Loucy (cell line): ENCODE data around the gene MOGAT1.
A peak's percentile ranks its signal among the peaks of the same experiment; 100 is the strongest.

Source experiments
- H2AFZ ChIP-seq: fragments of 200-600 bp; sonication (generic); 2 replicates; pipeline ENCODE4 v1.6.0; 2016; ENCODE audit warnings: antibody characterized with exemption, mild to moderate bottlenecking, low read length, moderate library complexity
- H3F3A ChIP-seq: fragments of 200-600 bp; 2 replicates; pipeline ENCODE4 v1.6.0; 2016; ENCODE audit warnings: antibody characterized with exemption, low read depth, mild to moderate bottlenecking
- H3K27me3 ChIP-seq: fragments of 200-600 bp; sonication (generic); 2 replicates; pipeline ENCODE4 v1.6.1; 2014; ENCODE audit warnings: low read length, mild to moderate bottlenecking; ENCODE audit not compliant: insufficient read depth, poor library complexity, severe bottlenecking
- H3K36me3 ChIP-seq: fragments of 200-600 bp; sonication (generic); 2 replicates; pipeline ENCODE4 v1.6.1; 2016; ENCODE audit warnings: low read length; ENCODE audit not compliant: insufficient read depth
- H3K4me1 ChIP-seq: fragments of 200-600 bp; sonication (generic); 2 replicates; pipeline ENCODE4 v1.5.1; 2014; ENCODE audit warnings: low read length, mild to moderate bottlenecking; ENCODE audit not compliant: insufficient read depth, poor library complexity, severe bottlenecking
- H3K4me2 ChIP-seq: fragments of 200-600 bp; sonication (generic); 2 replicates; pipeline ENCODE4 v1.6.0; 2014; ENCODE audit warnings: antibody characterized with exemption, low read length, low read depth, mild to moderate bottlenecking; ENCODE audit not compliant: poor library complexity, severe bottlenecking
- H3K4me3 ChIP-seq: fragments of 200-600 bp; sonication (generic); 2 replicates; pipeline ENCODE4 v1.5.1; 2014; ENCODE audit warnings: low read length, mild to moderate bottlenecking, mixed read lengths; ENCODE audit not compliant: poor library complexity, severe bottlenecking
- H3K79me2 ChIP-seq: fragments of 200-600 bp; sonication (generic); 2 replicates; pipeline ENCODE4 v1.6.1; 2014; ENCODE audit warnings: low read length; ENCODE audit not compliant: insufficient read depth
- H3K9ac ChIP-seq: fragments of 200-600 bp; sonication (generic); 2 replicates; pipeline ENCODE4 v1.6.0; 2014; ENCODE audit warnings: mild to moderate bottlenecking, low read depth, low read length, moderate library complexity; ENCODE audit not compliant: poor library complexity, severe bottlenecking
- H3K9me2 ChIP-seq: fragments of 200-600 bp; sonication (generic); replicated peaks from 2 replicates; pipeline ENCODE4 v1.6.1; 2016; ENCODE audit warnings: low read depth, low read length, mixed read lengths
- H3K9me3 ChIP-seq: fragments of 200-600 bp; sonication (generic); 2 replicates; pipeline ENCODE4 v1.6.1; 2014; ENCODE audit warnings: mild to moderate bottlenecking, antibody characterized with exemption, low read length, low read depth; ENCODE audit not compliant: insufficient read depth
- H4K20me1 ChIP-seq: fragments of 200-600 bp; sonication (generic); 2 replicates; pipeline ENCODE4 v1.6.0; 2014; ENCODE audit warnings: antibody characterized with exemption, low read length, mild to moderate bottlenecking; ENCODE audit not compliant: insufficient read depth, poor library complexity, severe bottlenecking
- CTCF ChIP-seq: fragments of 200-600 bp; sonication (generic); conservative IDR thresholded peaks from 2 replicates; pipeline ENCODE4 v1.5.1; 2014; ENCODE audit warnings: mild to moderate bottlenecking, antibody characterized with exemption, low read length
- EZH2phosphoT487 ChIP-seq: fragments of 200-600 bp; IDR thresholded peaks from 2 replicates; pipeline ENCODE4 v1.6.1; 2018; ENCODE audit warnings: antibody characterized with exemption, mild to moderate bottlenecking, moderate library complexity, borderline replicate concordance

MOGAT1 gene

GRCh38 chr2:222651718-222652418, 19.6 kb upstream of the MOGAT1 start:
- H3K9me2 ChIP-seq: no peaks in the 10 kb centered on the region
- H3K27me3 ChIP-seq: no peaks in the 10 kb centered on the region
- H2AFZ ChIP-seq: no peak overlapping the region
- TF ChIP-seq EZH2phosphoT487: no peak
- no peak for TF ChIP-seq CTCF
- H3K4me1 ChIP-seq: peaks cover 43% of the 10 kb centered on the region
- no peak overlapping the region for H3K9ac ChIP-seq
- H4K20me1 ChIP-seq: peaks cover 8% of the 10 kb centered on the region
- H3K4me3 ChIP-seq: no peak overlapping the region
- H3K4me2 ChIP-seq: peak overlapping the region; percentile 98
- H3K36me3 ChIP-seq: peaks cover 6% of the 10 kb centered on the region; the same call in 1 of the 2 replicates
- H3K9me3 ChIP-seq: no peaks in the 10 kb centered on the region
- 0 out of 2 replicates have a peak, but pooled peaks cover 4% of the 10 kb centered on the region for H3F3A ChIP-seq
- H3K79me2 ChIP-seq: peaks cover 61% of the 10 kb centered on the region

DNA sequence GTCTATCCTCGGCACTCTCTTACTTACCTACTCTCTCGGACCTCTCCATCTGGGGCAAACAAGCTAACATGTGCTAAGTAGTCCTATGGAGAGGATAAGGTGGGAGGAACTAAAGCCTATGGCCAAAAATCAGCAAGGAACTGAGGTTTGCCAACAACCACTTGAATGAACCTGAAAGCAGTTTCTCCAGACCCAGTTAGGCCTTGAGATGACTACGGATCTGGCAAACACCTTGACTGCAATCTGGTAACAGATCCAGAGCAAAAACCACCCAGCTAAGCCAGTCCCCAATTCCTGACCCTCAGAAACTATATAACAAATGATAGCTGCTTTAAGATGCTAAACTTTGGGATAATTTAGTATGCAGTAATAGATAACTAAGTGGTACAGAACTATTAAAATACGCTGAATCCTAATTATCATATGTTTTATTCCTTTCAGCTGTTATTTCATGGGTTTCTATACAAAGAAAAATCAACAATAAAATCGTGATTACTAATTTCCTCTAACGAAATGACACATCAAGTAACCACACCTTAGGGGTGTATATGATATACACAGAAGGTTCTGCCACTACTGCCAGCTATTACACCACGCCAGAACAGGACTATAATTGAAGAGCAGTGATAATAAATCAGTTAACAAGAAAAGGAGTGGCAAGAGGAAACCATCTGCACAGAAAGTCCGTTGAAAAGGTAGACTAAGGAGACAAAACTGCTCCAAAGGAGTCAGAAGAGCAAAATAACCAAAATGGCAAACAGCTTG, 18.8 kb upstream of the MOGAT1 start:
- Histone ChIP-seq H3K4me1 (peaks cover 46% of the 10 kb centered on the region), H3K9ac (peak overlapping the region; percentile 91)

GRCh38 chr2:222653280-222653679, 18.2 kb upstream of the MOGAT1 start:
- peaks cover 8% of the 10 kb centered on the region for H4K20me1 ChIP-seq
- TF ChIP-seq CTCF (no peak), EZH2phosphoT487 (no peak)
- H3K4me1 ChIP-seq: peaks cover 46% of the 10 kb centered on the region
- peak overlapping the region; percentile 93 for H3K4me3 ChIP-seq
- peak overlapping the region; percentile 98 for H3K4me2 ChIP-seq
- 0 out of 2 replicates have a peak, but pooled peaks cover 4% of the 10 kb centered on the region for H3F3A ChIP-seq
- H2AFZ ChIP-seq: no peak overlapping the region
- H3K36me3 ChIP-seq: peaks cover 1% of the 10 kb centered on the region; the same call in 1 of the 2 replicates
- H3K27me3 ChIP-seq: no peaks in the 10 kb centered on the region
- H3K9ac ChIP-seq: peak overlapping the region; percentile 91
- H3K79me2 ChIP-seq: peaks cover 62% of the 10 kb centered on the region
- no peaks in the 10 kb centered on the region for H3K9me2 ChIP-seq
- no peaks in the 10 kb centered on the region for H3K9me3 ChIP-seq

More for the DNA sequence above, 18.8 kb upstream of the MOGAT1 start:
- H3K4me3 ChIP-seq: peak overlapping the region; percentile 93
- H3K9me2 ChIP-seq: no peaks in the 10 kb centered on the region
- peaks cover 4% of the 10 kb centered on the region; the same call in 1 of the 2 replicates for H3K36me3 ChIP-seq
- 0 out of 2 replicates have a peak, but pooled peaks cover 4% of the 10 kb centered on the region for H3F3A ChIP-seq
- H3K79me2 ChIP-seq: peaks cover 62% of the 10 kb centered on the region
- TF ChIP-seq EZH2phosphoT487: no peak
- no peak for TF ChIP-seq CTCF
- H3K4me2 ChIP-seq: peak overlapping the region; percentile 98
- no peaks in the 10 kb centered on the region for H3K9me3 ChIP-seq
- peaks cover 8% of the 10 kb centered on the region for H4K20me1 ChIP-seq
- no peak overlapping the region for H2AFZ ChIP-seq
- H3K27me3 ChIP-seq: no peaks in the 10 kb centered on the region
